Measurements from ENCODE around the gene LSM12.
"Not testable (repeated sequence)": the region's sequence is repeated elsewhere in the genome, so short reads cannot be mapped to it uniquely, and the experiment has no call there.

LSM12 gene

GRCh38 chr17:44066204-44066930 is at the start of gene LSM12:
Gene LSM12, minus strand, starts transcription at chr17:44066671. Its CDS starts 84 bp downstream, at chr17:44066587.
- peak; percentile 84 for DNase-seq

GRCh38 chr17:44115585-44116415 is 49.3 kb upstream of the LSM12 start:
- DNase-seq, result no peak

- no peak for DNase-seq
These were observed 47.7 kb upstream of the LSM12 start for GRCh38 chr17:44113868-44114840.

- DNase-seq, result no peak
These were observed 46.9 kb upstream of the LSM12 start for GRCh38 chr17:44113382-44113781.

GRCh38 chr17:44112284-44113280 is 46.1 kb upstream of the LSM12 start:
- no peak for DNase-seq

- no peak for DNase-seq
These were observed 45.3 kb upstream of the LSM12 start for GRCh38 chr17:44111777-44112176.

GRCh38 chr17:44110823-44111633 is 44.6 kb upstream of the LSM12 start:
- peak; percentile 95 for DNase-seq

GRCh38 chr17:44110011-44110686 is 43.7 kb upstream of the LSM12 start:
- no peak for DNase-seq

GRCh38 chr17:44109312-44109630 is 42.8 kb upstream of the LSM12 start:
- DNase-seq, result no peak

GRCh38 chr17:44108440-44109311 is 42.2 kb upstream of the LSM12 start:
- DNase-seq, result peak; percentile 18

GRCh38 chr17:44106801-44107200 is 40.3 kb upstream of the LSM12 start:
- no peak for DNase-seq

- no peak for DNase-seq
These were observed 39.5 kb upstream of the LSM12 start for GRCh38 chr17:44105941-44106340.

- no peak for DNase-seq
These were observed 39.0 kb upstream of the LSM12 start for GRCh38 chr17:44105483-44105882.

GRCh38 chr17:44102849-44103622 is 36.6 kb upstream of the LSM12 start:
- DNase-seq, result no peak

- not testable (repeated sequence) for DNase-seq
These were observed 35.4 kb upstream of the LSM12 start for GRCh38 chr17:44101858-44102257.

GRCh38 chr17:44097110-44097958 is 30.9 kb upstream of the LSM12 start:
- peak; percentile 66 for DNase-seq
